BJ (cell line): ENCODE results near the gene TOX3. TPM values are rescaled to one million over a fixed set of nuclear protein-coding genes. Genes with fewer than 3 reads are reported as not detected.

ENCODE experiments used
- CTCF ChIA-PET: fragments of 350-600 bp; formaldehyde crosslinking; extraction: SDS; loops from one replicate; lab custom pipeline; 2021; ENCODE audit warnings: antibody characterized with exemption, inconsistent platforms; lab: Yijun Ruan, JAX
- POLR2A ChIA-PET: fragments of 300-600 bp; sonication (Branson Sonifier 250); formaldehyde crosslinking; extraction: SDS; loops from one replicate; lab custom pipeline; 2021; ENCODE audit warnings: antibody characterized with exemption; lab: Charles Lee
- DNase-seq: peaks from one replicate; pipeline ENCODE4 v3.0.0-alpha.2; 2011; ENCODE audit warnings: low read depth
- H3K27me3 ChIP-seq: 2 replicates; pipeline ENCODE4 v1.6.0; 2011; ENCODE audit warnings: low read length; ENCODE audit not compliant: control insufficient read depth, insufficient read depth
- H3K36me3 ChIP-seq: 2 replicates; pipeline ENCODE4 v1.5.1; 2011; ENCODE audit warnings: low read length; ENCODE audit not compliant: control insufficient read depth, insufficient read depth
- H3K4me3 ChIP-seq: 2 replicates; pipeline ENCODE4 v1.5.1; 2011; ENCODE audit warnings: low read depth, mild to moderate bottlenecking, control low read depth, low read length
- CTCF ChIP-seq: IDR thresholded peaks from 2 replicates; pipeline ENCODE4 v1.5.1; 2011; ENCODE audit warnings: low read depth, mild to moderate bottlenecking, control low read depth, inconsistent platforms, low read length, moderate library complexity; ENCODE audit not compliant: insufficient read depth
- polyA plus RNA-seq: library from polyadenylated mRNA; depleted of rRNA; stranded (reverse); fragments of >200 nt; gene quantifications from 2 replicates; pipeline ENCODE4 v1.2.3, GENCODE V29; 2011

The TOX3 gene
- polyA plus RNA-seq, 1 experiment = not detected

GRCh38 chr16:52424591-52424990, 122.4 kb downstream of the TOX3 start:
- POLR2A ChIA-PET = no interaction called here
- DNase-seq = no peak
- H3K27me3 ChIP-seq = no peaks in the 10 kb centered on the region
- H3K4me3 ChIP-seq = no peak overlapping the region
- TF ChIP-seq CTCF = no peak
- CTCF ChIA-PET = no interaction called here
- H3K36me3 ChIP-seq = no peaks in the 10 kb centered on the region

GRCh38 chr16:52422307-52422706, 124.6 kb downstream of the TOX3 start:
- DNase-seq = no peak
- no peaks in the 10 kb centered on the region for H3K27me3 ChIP-seq
- ChIA-PET POLR2A (no interaction called here), CTCF (no interaction called here)
- H3K4me3 ChIP-seq = no peak overlapping the region
- TF ChIP-seq CTCF = no peak
- no peaks in the 10 kb centered on the region for H3K36me3 ChIP-seq

DNA sequence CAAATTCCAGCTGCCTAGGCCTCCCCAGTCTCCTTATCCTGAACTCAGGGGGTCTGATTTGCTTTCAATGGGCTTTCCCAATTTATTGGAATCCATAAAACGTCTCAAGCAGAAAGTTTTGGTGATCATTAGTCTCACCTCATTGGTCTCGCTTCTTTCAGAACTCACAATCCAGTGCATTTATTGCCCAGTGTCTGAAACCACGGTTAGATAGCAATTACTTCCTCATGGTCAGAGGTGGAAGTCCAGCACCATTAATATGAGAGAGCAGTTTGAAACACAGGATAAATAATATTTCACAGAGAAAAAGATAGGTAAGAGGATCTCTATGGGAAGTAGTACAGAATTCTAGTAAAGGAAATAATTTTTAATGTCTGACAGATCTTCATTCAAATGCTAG, 128.7 kb downstream of the TOX3 start:
- H3K27me3 ChIP-seq = no peaks in the 10 kb centered on the region
- no peaks in the 10 kb centered on the region for H3K36me3 ChIP-seq
- DNase-seq = no peak
- no peak overlapping the region for H3K4me3 ChIP-seq
- ChIA-PET CTCF (no interaction called here), POLR2A (no interaction called here)
- TF ChIP-seq CTCF = no peak

GRCh38 chr16:52416888-52417287, 130.1 kb downstream of the TOX3 start:
- no peaks in the 10 kb centered on the region for H3K36me3 ChIP-seq
- TF ChIP-seq CTCF = no peak
- ChIA-PET POLR2A (no interaction called here), CTCF (no interaction called here)
- H3K4me3 ChIP-seq = no peak overlapping the region
- DNase-seq = no peak
- no peaks in the 10 kb centered on the region for H3K27me3 ChIP-seq

GRCh38 chr16:52411011-52411410, 135.9 kb downstream of the TOX3 start:
- TF ChIP-seq CTCF = no peak
- CTCF ChIA-PET = no interaction called here
- POLR2A ChIA-PET = no interaction called here

More at GRCh38 chr16:52411011-52411410, 135.9 kb downstream of the TOX3 start:
- Histone ChIP-seq H3K27me3 (no peaks in the 10 kb centered on the region), H3K36me3 (no peaks in the 10 kb centered on the region), H3K4me3 (no peak overlapping the region)
- DNase-seq = no peak
